Activated naive CD8-positive, alpha-beta T cell treated with anti-CD3 and anti-CD28 coated beads, Interleukin-2, amount 50 U/mL, for 24 hours (primary cell): ENCODE results near the gene EPB42.
A peak's percentile ranks its signal among the peaks of the same experiment; 100 is the strongest.

Source experiments
- ATAC-seq: fragments of 150-1000 bp; cut with Tn5 transposase; one replicate; pipeline ENCODE4 v1.10.0; 2021
- DNase-seq: peaks from one replicate; pipeline ENCODE4 v3.0.0; 2021
- H3K27ac Mint-ChIP-seq: one replicate; pipeline ENCODE4 v1.8.0; 2021; ENCODE audit warnings: mild to moderate bottlenecking, mixed read lengths
- H3K27me3 Mint-ChIP-seq: one replicate; pipeline ENCODE4 v1.8.0; 2021; ENCODE audit warnings: mixed read lengths
- H3K36me3 Mint-ChIP-seq: one replicate; pipeline ENCODE4 v1.8.0; 2021; ENCODE audit warnings: low read depth, mixed read lengths
- H3K4me1 Mint-ChIP-seq: one replicate; pipeline ENCODE4 v1.8.0; 2021; ENCODE audit warnings: mixed read lengths
- H3K4me3 Mint-ChIP-seq: one replicate; pipeline ENCODE4 v1.8.0; 2021; ENCODE audit warnings: mild to moderate bottlenecking, moderate library complexity, mixed read lengths
- H3K9me3 Mint-ChIP-seq: one replicate; pipeline ENCODE4 v1.8.0; 2021; ENCODE audit warnings: mixed read lengths

The EPB42 gene

DNA sequence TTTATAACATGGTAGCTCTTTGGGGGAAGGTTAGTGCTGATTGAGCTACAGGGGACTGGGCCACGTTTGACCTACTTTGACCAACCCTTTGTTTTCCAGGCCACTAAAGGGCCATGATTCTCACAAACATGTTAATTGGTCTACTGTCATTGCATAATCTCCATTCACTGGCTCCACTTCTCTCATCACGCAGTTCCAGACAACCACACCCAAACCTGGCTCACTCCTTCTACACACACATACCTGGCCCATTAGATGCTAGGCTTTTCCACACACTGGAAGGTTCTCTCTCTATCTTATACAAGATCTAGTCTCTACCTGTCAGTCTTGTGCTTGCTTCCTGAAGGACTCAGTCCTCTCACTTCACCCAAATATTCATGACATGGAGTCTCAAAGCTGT, 30.0 kb upstream of the EPB42 start:
- no peaks in the 10 kb centered on the region for H3K36me3 Mint-ChIP-seq

DNA sequence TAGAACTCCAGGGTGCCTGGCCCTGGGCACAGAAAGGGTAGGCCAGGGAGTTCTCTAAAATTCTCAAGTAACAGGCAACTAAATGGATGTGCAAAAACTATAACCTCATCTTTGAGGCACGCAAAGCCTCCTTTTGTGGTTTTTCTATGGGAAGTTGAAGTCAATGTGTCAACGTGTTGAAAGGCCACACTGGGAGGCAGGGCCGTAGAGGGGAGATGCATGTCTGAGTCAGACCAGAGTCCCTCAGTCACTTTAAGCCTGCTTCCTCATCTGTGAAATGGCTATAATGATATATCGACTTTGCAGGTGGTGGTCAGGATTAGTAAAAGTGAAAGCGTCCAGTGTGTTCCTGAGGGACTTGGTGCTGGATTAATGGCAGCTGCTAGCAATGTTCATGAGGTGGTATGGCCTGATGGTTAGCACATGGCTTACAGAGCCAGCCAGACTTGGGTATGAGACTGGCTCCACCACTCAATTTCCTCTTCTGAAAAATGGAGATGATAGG, 28.9 kb upstream of the EPB42 start:
- Mint-ChIP-seq H3K27me3 (peaks cover 2% of the 10 kb centered on the region), H3K9me3 (no peaks in the 10 kb centered on the region), H3K36me3 (no peaks in the 10 kb centered on the region), H3K4me3 (peak overlapping the region; percentile 12), H3K4me1 (peaks cover 60% of the 10 kb centered on the region), H3K27ac (peak overlapping the region; percentile 84)
- ATAC-seq (peak; percentile 62), DNase-seq (peak; percentile 48)

More for the DNA sequence above, 30.0 kb upstream of the EPB42 start:
- H3K27me3 Mint-ChIP-seq: peaks cover 2% of the 10 kb centered on the region
- DNase-seq: no peak
- peaks cover 60% of the 10 kb centered on the region for H3K4me1 Mint-ChIP-seq
- H3K4me3 Mint-ChIP-seq: no peak overlapping the region
- H3K27ac Mint-ChIP-seq: peak overlapping the region; percentile 24
- no peak for ATAC-seq
- H3K9me3 Mint-ChIP-seq: no peaks in the 10 kb centered on the region

DNA sequence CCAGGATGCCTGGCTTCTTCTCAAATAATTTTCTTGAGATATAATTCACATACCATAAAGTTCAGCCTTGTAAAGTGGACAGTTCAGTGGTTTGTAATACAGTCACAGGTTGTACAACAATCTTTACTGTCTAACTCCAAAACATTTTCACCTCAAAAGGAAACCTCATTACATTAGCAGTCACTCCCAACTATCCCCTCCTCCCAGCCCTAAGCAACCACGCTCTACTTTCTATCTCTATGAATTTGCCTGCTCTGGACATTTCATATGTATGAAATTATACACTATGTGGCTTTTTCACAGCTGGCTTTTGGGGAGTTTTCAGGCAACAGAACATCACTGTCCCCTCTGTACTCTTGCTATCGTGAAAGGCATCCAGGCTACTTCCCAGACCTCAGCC, 28.4 kb upstream of the EPB42 start:
- Mint-ChIP-seq H3K9me3 (no peaks in the 10 kb centered on the region), H3K4me3 (peak overlapping the region; percentile 12), H3K27me3 (peaks cover 4% of the 10 kb centered on the region), H3K36me3 (no peaks in the 10 kb centered on the region), H3K4me1 (peaks cover 55% of the 10 kb centered on the region), H3K27ac (peak overlapping the region; percentile 84)
- no peak for ATAC-seq
- no peak for DNase-seq

DNA sequence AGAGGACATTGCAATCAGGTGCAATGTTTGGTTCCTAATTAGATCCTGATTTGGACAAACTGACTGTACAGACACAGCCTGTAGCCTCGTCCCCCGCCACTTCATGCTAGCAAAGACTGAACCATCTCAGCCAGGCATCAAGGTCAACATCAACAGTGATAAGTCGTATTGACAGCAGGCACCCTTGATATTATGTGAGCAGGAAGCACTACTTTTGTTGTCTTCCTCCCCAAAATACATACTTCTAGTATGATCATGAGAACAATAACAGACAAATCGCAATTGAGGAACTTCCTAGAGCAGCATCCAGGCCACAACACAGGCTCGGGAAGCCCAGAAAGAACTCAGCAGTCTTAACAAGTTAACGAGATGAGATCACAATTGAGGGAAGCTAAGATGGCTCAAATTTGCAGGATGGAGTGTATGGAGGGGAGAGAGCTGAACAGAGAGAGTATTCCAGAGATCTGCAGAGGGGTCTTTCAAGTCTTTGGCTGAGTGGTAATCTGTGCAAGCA, 25.5 kb upstream of the EPB42 start:
- ATAC-seq: no peak
- H3K9me3 Mint-ChIP-seq: no peaks in the 10 kb centered on the region
- no peak for DNase-seq
- peaks cover 27% of the 10 kb centered on the region for H3K4me1 Mint-ChIP-seq
- peaks cover 4% of the 10 kb centered on the region for H3K27me3 Mint-ChIP-seq
- H3K36me3 Mint-ChIP-seq: no peaks in the 10 kb centered on the region
- H3K27ac Mint-ChIP-seq: no peak overlapping the region
- H3K4me3 Mint-ChIP-seq: no peak overlapping the region

DNA sequence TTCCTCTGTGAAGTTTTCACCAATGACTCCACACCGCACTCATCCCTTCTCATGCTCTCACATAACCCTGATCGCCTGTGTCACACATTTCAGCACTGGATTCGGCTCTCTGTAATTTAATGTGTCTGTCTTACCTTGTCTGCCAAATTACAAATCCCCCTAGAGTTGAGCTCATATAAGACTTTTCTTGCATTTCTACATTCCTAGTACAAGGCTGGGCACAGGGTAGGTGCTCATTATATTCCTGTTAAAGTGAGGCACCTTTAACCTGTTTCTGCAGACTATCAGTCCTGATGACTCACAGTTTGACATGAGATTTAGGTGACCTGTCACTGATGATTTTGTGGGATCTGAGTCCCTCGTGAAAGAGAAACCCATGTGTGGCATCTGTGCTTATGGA, 23.3 kb upstream of the EPB42 start:
- no peak for ATAC-seq
- Mint-ChIP-seq H3K9me3 (no peaks in the 10 kb centered on the region), H3K4me3 (no peak overlapping the region), H3K36me3 (no peaks in the 10 kb centered on the region), H3K4me1 (peaks cover 18% of the 10 kb centered on the region), H3K27ac (no peak overlapping the region), H3K27me3 (peaks cover 6% of the 10 kb centered on the region)
- no peak for DNase-seq

DNA sequence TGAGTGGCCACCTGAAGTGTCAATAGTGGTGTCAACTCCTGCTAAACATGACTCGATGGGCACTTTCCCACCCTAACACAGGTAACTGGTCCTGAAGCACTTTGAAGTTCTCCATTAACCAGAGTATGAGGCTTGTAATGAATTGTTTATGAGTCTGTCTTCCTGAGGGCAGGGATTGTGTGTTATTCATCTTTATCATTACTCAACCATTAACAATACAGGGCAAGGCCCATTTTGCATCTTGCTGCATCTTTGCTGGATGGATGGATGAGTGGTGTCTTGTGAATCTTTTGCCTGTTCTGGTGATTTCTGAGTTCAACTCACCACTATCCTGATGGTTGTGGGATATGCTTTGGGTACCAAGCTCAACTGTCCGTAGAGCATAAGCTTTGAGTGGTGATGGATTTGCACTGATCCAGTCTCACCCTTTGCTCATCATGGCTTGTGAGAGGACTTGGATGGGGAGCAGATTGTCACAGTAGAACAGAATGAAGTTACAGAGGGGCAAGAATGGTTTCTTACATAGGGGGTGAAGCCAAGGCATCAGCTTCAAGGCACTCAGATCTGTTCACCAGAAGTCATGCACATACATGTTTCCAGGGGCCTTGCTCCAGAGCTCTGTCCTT, 22.3 kb upstream of the EPB42 start:
- no peak for DNase-seq
- Mint-ChIP-seq H3K36me3 (no peaks in the 10 kb centered on the region), H3K9me3 (no peaks in the 10 kb centered on the region), H3K27me3 (peaks cover 7% of the 10 kb centered on the region), H3K4me3 (no peak overlapping the region), H3K27ac (no peak overlapping the region), H3K4me1 (peaks cover 15% of the 10 kb centered on the region)
- ATAC-seq: no peak

DNA sequence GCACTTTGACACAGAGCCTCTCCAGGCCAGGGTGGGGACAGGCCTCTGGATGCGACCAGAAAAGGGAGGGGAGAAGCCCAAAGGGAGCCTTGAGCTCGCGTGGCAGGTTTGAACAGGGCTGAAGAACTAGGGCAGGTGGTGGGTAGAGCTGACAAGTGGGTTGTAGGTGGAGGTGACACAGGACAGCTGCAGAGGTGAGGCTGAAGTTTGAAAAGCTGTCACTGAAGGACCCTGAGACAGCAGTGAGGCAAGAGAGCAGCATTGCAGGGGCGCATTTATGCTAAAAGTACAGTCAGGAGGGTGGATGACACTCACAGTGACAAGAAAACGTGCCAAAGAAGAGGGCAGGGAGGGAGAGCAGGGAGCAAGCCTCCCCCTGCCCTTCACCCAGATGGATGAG, 21.8 kb upstream of the EPB42 start:
- H3K27ac Mint-ChIP-seq: no peak overlapping the region
- no peaks in the 10 kb centered on the region for H3K9me3 Mint-ChIP-seq
- H3K27me3 Mint-ChIP-seq: peaks cover 10% of the 10 kb centered on the region
- peaks cover 15% of the 10 kb centered on the region for H3K4me1 Mint-ChIP-seq
- no peaks in the 10 kb centered on the region for H3K36me3 Mint-ChIP-seq
- no peak for DNase-seq
- ATAC-seq: no peak
- no peak overlapping the region for H3K4me3 Mint-ChIP-seq

DNA sequence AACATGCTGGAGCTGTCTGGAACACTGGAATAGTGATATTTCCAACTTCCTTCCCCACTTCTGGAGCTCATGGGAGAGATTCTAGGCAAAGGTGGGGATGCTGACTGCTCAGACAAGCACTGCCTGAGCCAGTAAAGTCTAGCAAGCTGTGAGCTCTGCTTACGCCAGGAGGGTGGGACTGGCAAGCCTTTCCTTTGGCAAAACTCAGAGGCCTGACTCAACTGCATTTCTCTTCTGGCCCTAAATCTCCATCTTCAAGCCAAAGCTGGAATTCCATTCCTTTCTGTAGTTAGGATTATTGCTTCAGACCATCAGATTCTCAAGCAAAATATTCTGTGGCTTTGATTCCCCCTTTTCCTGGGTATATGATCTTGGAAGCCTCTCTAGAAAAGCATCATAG, 20.3 kb upstream of the EPB42 start:
- ATAC-seq: no peak
- Mint-ChIP-seq H3K27ac (no peak overlapping the region), H3K4me3 (no peak overlapping the region), H3K9me3 (no peaks in the 10 kb centered on the region), H3K27me3 (peaks cover 10% of the 10 kb centered on the region), H3K4me1 (peaks cover 15% of the 10 kb centered on the region), H3K36me3 (no peaks in the 10 kb centered on the region)
- no peak for DNase-seq

DNA sequence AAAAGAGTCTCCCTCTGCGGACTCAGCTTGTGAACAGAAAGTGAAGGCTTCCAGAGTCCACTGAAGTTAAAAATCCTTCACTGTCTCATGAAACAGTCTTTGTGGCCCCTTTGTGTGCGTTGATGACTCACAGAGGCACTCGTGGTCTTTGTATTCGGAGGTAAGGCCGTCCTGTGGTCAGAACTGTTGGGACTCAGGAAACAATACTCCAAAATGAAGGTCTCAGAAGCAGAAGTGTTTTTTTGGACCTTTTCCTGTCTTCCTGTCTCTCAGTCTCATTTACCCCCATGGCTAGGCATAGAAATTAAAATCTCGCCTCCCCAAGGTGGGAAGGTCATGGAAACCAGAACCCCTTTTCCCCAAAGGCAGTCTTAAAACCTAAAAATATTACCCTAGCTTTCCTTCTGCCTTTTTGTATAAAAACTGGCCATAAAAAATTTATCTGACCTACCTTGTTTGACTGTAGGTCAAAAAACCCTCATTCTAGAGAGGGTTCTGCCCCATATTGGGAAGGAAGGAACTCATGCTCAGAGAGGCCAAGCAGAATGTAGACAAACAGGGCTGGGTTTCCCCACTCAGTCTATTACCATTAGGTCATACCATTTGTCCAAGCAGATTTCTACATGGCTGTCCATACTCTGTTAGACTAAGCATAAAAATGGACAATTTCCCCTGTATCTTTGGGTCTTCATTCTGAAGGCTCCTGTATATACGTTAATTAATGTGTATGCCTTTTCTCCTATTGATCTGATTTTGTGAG, 19.1 kb upstream of the EPB42 start:
- peak; percentile 64 for ATAC-seq
- Mint-ChIP-seq H3K9me3 (no peaks in the 10 kb centered on the region), H3K4me3 (no peak overlapping the region), H3K4me1 (peaks cover 15% of the 10 kb centered on the region), H3K27ac (peak overlapping the region; percentile 40), H3K36me3 (no peaks in the 10 kb centered on the region), H3K27me3 (peaks cover 10% of the 10 kb centered on the region)
- DNase-seq: no peak

DNA sequence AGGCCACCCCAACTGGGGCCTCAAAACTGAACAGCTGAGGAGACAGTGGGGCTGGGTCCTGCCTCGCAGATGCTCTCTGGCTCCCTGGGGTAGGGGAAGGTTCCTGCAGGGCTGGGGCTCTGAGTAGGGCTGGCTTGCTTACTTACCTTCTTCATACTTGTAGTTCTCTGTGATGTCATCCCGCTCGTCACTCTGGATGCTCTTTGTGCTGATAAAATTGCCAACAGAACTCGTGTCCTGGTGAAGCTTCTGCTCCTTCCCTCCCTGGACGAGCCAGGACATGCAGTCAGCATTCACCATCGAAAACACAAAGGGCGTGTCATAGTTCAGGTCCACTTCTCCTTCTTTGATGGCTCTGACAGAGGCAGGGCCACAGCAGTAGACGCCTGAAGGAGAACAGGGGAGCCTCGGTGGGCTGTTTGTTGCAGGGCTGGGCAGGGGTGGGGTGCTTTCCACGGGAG, 17.9 kb upstream of the EPB42 start:
- Mint-ChIP-seq H3K4me1 (peaks cover 15% of the 10 kb centered on the region), H3K4me3 (no peak overlapping the region), H3K9me3 (no peaks in the 10 kb centered on the region), H3K36me3 (no peaks in the 10 kb centered on the region), H3K27me3 (peaks cover 5% of the 10 kb centered on the region), H3K27ac (no peak overlapping the region)
- ATAC-seq (no peak), DNase-seq (no peak)

DNA sequence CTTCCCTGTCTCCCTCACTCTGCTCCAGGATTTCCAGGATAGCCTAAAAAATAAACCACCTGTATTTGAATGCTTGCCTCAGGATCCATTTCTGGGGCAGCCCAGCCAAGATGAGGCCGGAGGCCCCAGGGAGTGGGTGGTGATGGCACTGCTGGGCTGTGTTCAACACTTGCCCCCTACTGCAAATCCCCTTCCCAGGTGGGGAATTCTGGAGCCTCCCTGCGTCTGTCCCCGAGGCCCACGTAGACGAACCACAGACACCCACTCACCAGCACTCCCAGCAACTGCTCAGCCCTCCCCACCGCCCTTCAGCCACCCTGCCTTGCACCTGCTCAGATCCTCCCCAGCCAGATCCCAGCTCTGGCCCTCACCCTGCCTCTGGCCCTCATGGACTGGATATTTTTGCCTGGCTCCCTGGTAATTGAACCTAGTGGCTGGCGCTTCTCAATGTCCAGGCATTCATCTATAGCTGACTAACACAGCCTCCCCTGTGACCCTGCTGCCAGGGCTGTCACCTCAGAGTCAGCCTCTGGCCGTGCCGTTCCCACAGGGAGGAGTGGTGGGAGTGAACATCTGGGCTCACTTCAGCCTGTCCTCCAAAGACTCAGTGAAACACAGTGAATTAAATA, 17.1 kb upstream of the EPB42 start:
- Mint-ChIP-seq H3K9me3 (no peaks in the 10 kb centered on the region), H3K4me1 (peaks cover 15% of the 10 kb centered on the region), H3K27ac (peak overlapping the region; percentile 59), H3K36me3 (no peaks in the 10 kb centered on the region), H3K4me3 (no peak overlapping the region), H3K27me3 (peaks cover 5% of the 10 kb centered on the region)
- ATAC-seq: no peak
- DNase-seq: no peak

DNA sequence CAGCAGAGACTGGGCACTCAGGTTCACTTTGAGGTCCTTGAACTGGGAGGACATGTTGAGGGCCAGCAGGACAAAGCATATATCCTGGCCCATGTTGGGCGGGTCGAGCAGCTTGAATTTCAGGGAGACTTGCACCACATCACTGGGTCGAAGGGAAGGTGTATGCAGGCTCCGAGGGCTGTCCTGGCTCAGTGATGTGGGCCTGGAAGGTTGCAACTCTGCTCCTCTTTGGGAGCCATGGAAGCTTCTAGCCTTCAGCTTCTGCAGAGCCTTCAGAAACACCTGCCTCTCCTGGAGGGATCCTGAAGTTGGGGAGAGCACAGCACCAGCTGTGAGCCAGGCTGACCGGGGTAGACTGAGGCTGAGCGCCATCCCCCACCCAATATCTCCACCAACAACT, 14.7 kb upstream of the EPB42 start:
- Mint-ChIP-seq H3K4me1 (peaks cover 15% of the 10 kb centered on the region), H3K9me3 (no peaks in the 10 kb centered on the region), H3K4me3 (no peak overlapping the region), H3K27ac (no peak overlapping the region), H3K36me3 (no peaks in the 10 kb centered on the region), H3K27me3 (peaks cover 8% of the 10 kb centered on the region)
- DNase-seq: no peak
- ATAC-seq: no peak

DNA sequence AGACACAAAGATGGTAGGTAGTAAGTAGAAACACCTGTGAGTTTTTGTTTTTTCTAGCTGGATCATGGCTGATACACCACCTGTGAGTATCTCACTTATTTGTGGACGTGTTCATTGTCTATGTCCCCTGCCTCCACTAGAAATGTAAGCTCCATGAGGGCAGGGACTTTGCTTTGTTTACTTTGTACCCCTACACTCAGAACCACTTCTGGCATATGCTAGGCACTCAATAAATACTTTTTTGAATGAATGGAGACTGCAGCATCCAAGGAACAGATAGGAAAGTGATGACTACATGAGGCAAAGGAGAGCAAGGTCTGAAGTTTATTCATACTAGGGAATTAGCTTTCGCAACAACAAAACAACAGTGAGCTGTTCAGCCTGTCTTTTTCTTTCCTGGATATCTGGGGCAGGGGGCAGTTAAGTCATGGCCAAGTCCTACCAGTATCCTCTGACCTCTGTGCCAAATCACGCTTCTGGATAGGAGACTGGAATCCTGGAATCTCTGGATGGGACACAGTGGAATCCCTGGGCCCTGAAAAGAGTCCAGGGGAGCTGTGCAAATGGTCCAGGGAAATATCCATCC, 11.6 kb upstream of the EPB42 start:
- Mint-ChIP-seq H3K36me3 (no peaks in the 10 kb centered on the region), H3K4me3 (no peak overlapping the region), H3K9me3 (no peaks in the 10 kb centered on the region), H3K27me3 (peaks cover 5% of the 10 kb centered on the region), H3K27ac (no peak overlapping the region), H3K4me1 (no peaks in the 10 kb centered on the region)
- DNase-seq: no peak
- ATAC-seq: no peak

DNA sequence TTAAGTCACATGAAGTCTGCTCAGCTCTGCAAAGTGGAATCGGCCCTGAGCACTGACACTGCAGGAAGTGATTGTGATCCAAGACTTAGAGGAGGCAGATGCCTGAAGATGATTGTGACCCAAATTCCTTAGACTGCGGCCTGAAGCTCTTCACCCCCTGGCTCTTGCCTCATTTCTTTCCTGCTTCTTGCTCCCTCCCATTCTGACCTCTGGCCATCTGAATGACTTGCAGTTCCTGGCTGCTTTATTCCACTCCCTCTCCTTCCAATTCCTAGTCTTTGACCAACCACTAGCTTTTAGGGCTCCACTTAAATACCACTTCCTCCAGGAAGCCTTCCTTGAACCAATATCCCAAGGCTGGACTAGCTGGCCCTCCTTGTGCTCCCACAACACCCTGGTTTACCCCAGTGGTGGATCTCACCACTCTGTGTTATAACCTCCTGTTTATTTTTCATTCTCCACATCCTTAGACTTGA, 9.9 kb upstream of the EPB42 start:
- DNase-seq: no peak

More for the DNA sequence above, 9.9 kb upstream of the EPB42 start:
- Mint-ChIP-seq H3K9me3 (no peaks in the 10 kb centered on the region), H3K27ac (no peak overlapping the region), H3K27me3 (peaks cover 5% of the 10 kb centered on the region), H3K4me3 (no peak overlapping the region), H3K4me1 (peaks cover 3% of the 10 kb centered on the region), H3K36me3 (no peaks in the 10 kb centered on the region)
- no peak for ATAC-seq
